ENCODE results near the gene DDX24. TPM values are rescaled to one million over a fixed set of nuclear protein-coding genes. Genes with fewer than 3 reads are reported as not detected.

The DDX24 gene
- total RNA-seq, 1 experiment from 2014 or later = 174 TPM

DNA sequence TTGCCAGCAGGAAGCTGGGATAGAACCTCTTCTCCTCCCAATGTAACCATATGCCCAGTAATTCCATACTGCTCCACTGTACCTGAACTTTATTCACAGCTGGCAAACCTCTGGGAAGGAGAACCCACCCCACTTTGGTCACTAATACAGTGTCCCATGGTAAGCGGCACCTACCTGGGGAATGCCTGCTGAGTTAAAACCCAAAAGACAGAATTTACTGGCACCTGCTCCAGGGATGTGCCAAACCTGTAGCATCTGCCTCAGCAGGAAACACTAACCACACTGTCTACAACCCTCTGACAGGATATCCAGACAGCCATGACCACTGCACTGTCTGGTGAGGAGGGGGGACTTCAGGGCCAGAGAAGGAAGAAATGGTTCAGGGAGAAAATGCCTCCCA, 26.6 kb downstream of the DDX24 start:
- no peak for TF ChIP-seq PRRX2 (CRISPR knock-in tag; IDR thresholded peaks at IDR 0.05)
- TF ChIP-seq SOX15 (CRISPR knock-in tag; IDR thresholded peaks at IDR 0.05) = no peak
- TF ChIP-seq JUN (CRISPR knock-in tag; IDR thresholded peaks at IDR 0.05) = no peak
- TF ChIP-seq TP53 (CRISPR knock-in tag; IDR thresholded peaks at IDR 0.05) = no peak
- TF ChIP-seq FOXP1 (CRISPR knock-in tag; IDR thresholded peaks at IDR 0.05; ENCODE audit: borderline replicate concordance) = no peak
- TF ChIP-seq NR2C2 (CRISPR knock-in tag; IDR thresholded peaks at IDR 0.05) = no peak
- no peak for TF ChIP-seq ZBTB21 (CRISPR knock-in tag; IDR thresholded peaks at IDR 0.05; ENCODE audit: borderline replicate concordance)
- TF ChIP-seq, protein P1, sequence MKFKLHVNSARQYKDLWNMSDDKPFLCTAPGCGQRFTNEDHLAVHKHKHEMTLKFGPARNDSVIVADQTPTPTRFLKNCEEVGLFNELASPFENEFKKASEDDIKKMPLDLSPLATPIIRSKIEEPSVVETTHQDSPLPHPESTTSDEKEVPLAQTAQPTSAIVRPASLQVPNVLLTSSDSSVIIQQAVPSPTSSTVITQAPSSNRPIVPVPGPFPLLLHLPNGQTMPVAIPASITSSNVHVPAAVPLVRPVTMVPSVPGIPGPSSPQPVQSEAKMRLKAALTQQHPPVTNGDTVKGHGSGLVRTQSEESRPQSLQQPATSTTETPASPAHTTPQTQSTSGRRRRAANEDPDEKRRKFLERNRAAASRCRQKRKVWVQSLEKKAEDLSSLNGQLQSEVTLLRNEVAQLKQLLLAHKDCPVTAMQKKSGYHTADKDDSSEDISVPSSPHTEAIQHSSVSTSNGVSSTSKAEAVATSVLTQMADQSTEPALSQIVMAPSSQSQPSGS (CRISPR knock-in tag; IDR thresholded peaks at IDR 0.05; ENCODE audit: borderline replicate concordance, low read depth) = no peak
- TF ChIP-seq, protein P2, sequence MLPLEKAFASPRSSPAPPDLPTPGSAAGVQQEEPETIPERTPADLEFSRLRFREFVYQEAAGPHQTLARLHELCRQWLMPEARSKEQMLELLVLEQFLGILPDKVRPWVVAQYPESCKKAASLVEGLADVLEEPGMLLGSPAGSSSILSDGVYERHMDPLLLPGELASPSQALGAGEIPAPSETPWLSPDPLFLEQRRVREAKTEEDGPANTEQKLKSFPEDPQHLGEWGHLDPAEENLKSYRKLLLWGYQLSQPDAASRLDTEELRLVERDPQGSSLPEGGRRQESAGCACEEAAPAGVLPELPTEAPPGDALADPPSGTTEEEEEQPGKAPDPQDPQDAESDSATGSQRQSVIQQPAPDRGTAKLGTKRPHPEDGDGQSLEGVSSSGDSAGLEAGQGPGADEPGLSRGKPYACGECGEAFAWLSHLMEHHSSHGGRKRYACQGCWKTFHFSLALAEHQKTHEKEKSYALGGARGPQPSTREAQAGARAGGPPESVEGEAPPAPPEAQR (CRISPR knock-in tag; IDR thresholded peaks at IDR 0.05) = no peak
- TF ChIP-seq ESRRA (CRISPR knock-in tag; IDR thresholded peaks at IDR 0.05; ENCODE audit: borderline replicate concordance) = no peak
- no peak for TF ChIP-seq NFATC4 (CRISPR knock-in tag; IDR thresholded peaks at IDR 0.05)
- no peak for TF ChIP-seq ZNF232 (CRISPR knock-in tag; IDR thresholded peaks at IDR 0.05)
- TF ChIP-seq MYBL2 (CRISPR knock-in tag; IDR thresholded peaks at IDR 0.05) = no peak
- no peak for TF ChIP-seq NR1H2 (CRISPR knock-in tag; IDR thresholded peaks at IDR 0.05)
- TF ChIP-seq FOXK1 (CRISPR knock-in tag; IDR thresholded peaks at IDR 0.05) = no peak
- TF ChIP-seq, protein P3, sequence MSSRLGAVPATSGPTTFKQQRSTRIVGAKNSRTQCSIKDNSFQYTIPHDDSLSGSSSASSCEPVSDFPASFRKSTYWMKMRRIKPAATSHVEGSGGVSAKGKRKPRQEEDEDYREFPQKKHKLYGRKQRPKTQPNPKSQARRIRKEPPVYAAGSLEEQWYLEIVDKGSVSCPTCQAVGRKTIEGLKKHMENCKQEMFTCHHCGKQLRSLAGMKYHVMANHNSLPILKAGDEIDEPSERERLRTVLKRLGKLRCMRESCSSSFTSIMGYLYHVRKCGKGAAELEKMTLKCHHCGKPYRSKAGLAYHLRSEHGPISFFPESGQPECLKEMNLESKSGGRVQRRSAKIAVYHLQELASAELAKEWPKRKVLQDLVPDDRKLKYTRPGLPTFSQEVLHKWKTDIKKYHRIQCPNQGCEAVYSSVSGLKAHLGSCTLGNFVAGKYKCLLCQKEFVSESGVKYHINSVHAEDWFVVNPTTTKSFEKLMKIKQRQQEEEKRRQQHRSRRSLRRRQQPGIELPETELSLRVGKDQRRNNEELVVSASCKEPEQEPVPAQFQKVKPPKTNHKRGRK (CRISPR knock-in tag; IDR thresholded peaks at IDR 0.05; ENCODE audit: borderline replicate concordance) = no peak
- TF ChIP-seq, protein P4, sequence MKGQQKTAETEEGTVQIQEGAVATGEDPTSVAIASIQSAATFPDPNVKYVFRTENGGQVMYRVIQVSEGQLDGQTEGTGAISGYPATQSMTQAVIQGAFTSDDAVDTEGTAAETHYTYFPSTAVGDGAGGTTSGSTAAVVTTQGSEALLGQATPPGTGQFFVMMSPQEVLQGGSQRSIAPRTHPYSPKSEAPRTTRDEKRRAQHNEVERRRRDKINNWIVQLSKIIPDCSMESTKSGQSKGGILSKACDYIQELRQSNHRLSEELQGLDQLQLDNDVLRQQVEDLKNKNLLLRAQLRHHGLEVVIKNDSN (CRISPR knock-in tag; IDR thresholded peaks at IDR 0.05) = no peak
- TF ChIP-seq NFYB (CRISPR knock-in tag; conservative IDR thresholded peaks at IDR 0.05; ENCODE audit: low read depth) = no peak
- Mint-ChIP-seq H3K9me3 (no peaks in the 10 kb centered on the region), H3K4me3 (no peak overlapping the region), H3K27ac (no peak overlapping the region), H3K4me1 (peaks cover 11% of the 10 kb centered on the region), H3K27me3 (ENCODE audit: low read depth) (no peaks in the 10 kb centered on the region), H3K36me3 (peaks cover 92% of the 10 kb centered on the region)
- ChIA-PET POLR2A (no interaction called here), CTCF (interaction anchor here (4.0 kb wide), 1 partner anchor 18 kb away, joined by 31 read pairs; no protein-coding TSS in a partner anchor)
- DNase-seq (ENCODE audit: low spot score) (no peak), ATAC-seq (no peak)

DNA sequence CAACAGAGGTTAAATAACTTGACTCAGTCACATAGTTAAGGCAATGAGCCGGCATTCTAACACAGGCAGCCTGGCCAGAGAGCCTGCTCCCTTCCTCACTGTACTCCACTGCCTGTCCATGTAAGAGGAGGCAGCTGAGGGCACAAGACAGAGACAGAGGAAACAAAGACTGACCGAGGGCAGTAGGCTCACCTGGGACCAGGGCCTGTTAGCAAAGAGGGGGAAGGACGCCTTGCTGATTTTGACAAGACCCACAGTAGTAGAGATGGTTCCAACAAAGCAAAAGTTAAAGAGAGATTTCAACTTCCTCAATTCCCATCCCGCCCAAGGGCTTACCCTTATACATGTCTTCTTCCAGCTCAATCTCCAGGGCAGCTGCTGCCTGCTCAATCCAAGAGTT, 28.3 kb downstream of the DDX24 start:
- Mint-ChIP-seq H3K27ac (peak overlapping the region; percentile 78), H3K27me3 (ENCODE audit: low read depth) (no peaks in the 10 kb centered on the region), H3K9me3 (no peaks in the 10 kb centered on the region), H3K36me3 (peaks cover 86% of the 10 kb centered on the region), H3K4me1 (peaks cover 11% of the 10 kb centered on the region), H3K4me3 (no peak overlapping the region)
- ChIA-PET CTCF (interaction anchor here (0.7 to 4.0 kb wide), 8 partner anchors 16 to 128 kb away, joined by 4 to 46 read pairs (median 9); partner anchors contain the start of genes DDX24, IFI27L1 and IFI27L2), POLR2A (interaction anchor here (0.6 kb wide), 1 partner anchor 140 kb away, joined by 3 read pairs; no protein-coding TSS in a partner anchor)
- no peak for ATAC-seq
- no peak for DNase-seq (ENCODE audit: low spot score)
- TF ChIP-seq, protein P5, sequence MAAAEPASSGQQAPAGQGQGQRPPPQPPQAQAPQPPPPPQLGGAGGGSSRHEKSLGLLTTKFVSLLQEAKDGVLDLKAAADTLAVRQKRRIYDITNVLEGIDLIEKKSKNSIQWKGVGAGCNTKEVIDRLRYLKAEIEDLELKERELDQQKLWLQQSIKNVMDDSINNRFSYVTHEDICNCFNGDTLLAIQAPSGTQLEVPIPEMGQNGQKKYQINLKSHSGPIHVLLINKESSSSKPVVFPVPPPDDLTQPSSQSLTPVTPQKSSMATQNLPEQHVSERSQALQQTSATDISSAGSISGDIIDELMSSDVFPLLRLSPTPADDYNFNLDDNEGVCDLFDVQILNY (CRISPR knock-in tag; IDR thresholded peaks at IDR 0.05) = no peak
- no peak for TF ChIP-seq CREB1 (CRISPR knock-in tag; IDR thresholded peaks at IDR 0.05)
- TF ChIP-seq ZBTB21 (CRISPR knock-in tag; IDR thresholded peaks at IDR 0.05; ENCODE audit: borderline replicate concordance) = no peak
- TF ChIP-seq, protein P3 (CRISPR knock-in tag; IDR thresholded peaks at IDR 0.05; ENCODE audit: borderline replicate concordance) = no peak
- TF ChIP-seq ZNF263 (CRISPR knock-in tag; IDR thresholded peaks at IDR 0.05; ENCODE audit: low read depth) = no peak
- TF ChIP-seq, protein P6, sequence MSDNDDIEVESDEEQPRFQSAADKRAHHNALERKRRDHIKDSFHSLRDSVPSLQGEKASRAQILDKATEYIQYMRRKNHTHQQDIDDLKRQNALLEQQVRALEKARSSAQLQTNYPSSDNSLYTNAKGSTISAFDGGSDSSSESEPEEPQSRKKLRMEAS (CRISPR knock-in tag; IDR thresholded peaks at IDR 0.05) = no peak
- TF ChIP-seq, protein P7, sequence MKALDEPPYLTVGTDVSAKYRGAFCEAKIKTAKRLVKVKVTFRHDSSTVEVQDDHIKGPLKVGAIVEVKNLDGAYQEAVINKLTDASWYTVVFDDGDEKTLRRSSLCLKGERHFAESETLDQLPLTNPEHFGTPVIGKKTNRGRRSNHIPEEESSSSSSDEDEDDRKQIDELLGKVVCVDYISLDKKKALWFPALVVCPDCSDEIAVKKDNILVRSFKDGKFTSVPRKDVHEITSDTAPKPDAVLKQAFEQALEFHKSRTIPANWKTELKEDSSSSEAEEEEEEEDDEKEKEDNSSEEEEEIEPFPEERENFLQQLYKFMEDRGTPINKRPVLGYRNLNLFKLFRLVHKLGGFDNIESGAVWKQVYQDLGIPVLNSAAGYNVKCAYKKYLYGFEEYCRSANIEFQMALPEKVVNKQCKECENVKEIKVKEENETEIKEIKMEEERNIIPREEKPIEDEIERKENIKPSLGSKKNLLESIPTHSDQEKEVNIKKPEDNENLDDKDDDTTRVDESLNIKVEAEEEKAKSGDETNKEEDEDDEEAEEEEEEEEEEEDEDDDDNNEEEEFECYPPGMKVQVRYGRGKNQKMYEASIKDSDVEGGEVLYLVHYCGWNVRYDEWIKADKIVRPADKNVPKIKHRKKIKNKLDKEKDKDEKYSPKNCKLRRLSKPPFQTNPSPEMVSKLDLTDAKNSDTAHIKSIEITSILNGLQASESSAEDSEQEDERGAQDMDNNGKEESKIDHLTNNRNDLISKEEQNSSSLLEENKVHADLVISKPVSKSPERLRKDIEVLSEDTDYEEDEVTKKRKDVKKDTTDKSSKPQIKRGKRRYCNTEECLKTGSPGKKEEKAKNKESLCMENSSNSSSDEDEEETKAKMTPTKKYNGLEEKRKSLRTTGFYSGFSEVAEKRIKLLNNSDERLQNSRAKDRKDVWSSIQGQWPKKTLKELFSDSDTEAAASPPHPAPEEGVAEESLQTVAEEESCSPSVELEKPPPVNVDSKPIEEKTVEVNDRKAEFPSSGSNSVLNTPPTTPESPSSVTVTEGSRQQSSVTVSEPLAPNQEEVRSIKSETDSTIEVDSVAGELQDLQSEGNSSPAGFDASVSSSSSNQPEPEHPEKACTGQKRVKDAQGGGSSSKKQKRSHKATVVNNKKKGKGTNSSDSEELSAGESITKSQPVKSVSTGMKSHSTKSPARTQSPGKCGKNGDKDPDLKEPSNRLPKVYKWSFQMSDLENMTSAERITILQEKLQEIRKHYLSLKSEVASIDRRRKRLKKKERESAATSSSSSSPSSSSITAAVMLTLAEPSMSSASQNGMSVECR (CRISPR knock-in tag; IDR thresholded peaks at IDR 0.05; ENCODE audit: borderline replicate concordance) = no peak

Data from WTC11 (cell line).